GM03348 (cell line): ENCODE results near the gene GSX2.

ENCODE experiments used
- DNase-seq: peaks from one replicate; pipeline ENCODE4 v3.0.0; 2012; ENCODE audit warnings: low spot score

GSX2 gene

DNA sequence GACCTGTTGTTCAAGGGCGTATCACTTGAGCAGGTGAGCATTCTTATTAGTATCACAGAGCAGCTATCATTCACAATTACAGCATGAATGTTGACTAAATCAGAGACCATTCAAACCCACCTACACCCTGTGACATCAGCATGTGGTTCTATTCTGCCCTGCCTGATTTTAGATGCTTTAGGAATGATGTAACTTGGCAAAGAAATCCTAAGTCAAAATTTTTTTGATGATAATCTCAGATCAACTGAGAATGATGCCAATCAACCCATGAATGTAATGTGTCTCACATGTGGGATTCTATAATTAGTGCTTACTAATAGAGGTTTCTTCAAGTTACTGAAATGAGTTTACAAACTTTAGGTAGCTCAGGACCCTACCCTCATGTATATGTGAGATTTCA is 22.2 kb upstream of the GSX2 start:
- DNase-seq = no peak

DNA sequence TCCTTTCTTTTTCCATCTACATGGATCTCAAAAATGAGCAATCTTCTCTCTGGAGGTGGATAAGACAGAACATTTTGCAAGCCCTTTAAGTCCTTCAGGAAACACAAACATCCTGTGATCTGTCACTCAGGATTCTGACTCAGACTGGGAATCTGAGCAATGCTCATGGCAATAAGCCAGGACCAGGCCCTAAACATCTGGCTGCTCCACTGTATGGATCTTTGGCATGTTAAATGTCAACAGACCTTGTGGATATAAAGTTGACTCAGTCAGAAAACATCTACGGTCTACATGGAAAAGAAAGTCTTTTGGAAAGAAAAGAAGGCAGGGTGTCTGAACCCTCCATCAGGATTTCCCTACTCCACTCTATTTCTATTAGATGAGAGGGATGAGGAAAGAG is 17.8 kb upstream of the GSX2 start:
- peak; percentile 84 for DNase-seq

DNA sequence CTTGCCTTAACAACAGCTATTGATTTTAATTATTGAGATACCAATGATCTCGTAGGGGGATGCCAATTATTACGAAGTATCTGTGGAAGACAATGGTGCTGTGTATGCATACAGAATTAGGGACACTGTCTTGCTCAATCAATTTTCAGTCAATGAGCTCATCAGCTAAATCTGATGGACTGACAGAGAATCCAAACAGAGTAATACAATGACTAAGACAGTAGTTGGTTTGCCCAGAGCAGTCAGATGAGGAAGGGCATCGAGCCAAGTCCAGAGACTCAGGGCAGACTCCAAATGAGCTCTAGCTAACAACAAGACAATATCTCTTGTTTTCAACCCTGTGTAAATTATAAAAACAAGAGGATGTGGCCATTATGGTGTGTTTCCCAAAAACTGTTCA is 14.7 kb upstream of the GSX2 start:
- DNase-seq = peak; percentile 79

DNA sequence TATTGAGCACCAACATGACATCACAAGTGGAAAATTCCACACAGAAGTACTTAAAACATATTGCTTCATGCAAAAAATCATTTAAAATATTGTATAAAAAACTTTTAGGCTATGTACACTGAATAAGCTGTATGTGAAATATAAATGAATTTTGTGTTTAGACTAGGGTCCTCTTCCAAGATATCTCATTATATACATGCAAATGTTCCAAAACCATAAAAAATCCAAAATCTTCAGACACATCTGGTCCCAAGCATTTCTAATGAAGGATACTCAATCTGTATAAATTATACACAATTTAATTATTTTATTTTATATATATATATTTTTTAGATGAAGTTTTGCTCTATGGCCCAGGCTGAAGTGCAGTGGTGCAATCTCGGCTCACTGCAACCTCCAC is 10.1 kb upstream of the GSX2 start:
- no peak for DNase-seq

DNA sequence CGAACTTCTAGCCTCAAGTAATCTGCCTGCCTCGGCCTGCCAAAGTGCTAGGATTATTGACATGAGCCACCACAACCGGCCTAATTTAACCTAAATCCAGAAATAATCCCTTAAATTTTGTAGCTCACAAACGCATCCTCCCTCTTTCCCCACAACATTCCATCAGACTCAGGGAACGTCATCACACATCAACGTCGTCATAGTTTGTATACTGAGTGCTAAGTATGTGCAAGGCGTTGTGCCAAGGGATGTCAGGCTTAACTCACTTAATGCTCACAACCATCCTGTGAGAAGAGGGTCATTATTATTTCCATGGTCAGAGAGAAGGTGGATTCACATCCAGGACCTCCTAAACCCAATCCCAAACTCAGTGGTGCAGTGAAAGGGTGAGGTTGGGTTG is 9.6 kb upstream of the GSX2 start:
- DNase-seq = no peak

DNA sequence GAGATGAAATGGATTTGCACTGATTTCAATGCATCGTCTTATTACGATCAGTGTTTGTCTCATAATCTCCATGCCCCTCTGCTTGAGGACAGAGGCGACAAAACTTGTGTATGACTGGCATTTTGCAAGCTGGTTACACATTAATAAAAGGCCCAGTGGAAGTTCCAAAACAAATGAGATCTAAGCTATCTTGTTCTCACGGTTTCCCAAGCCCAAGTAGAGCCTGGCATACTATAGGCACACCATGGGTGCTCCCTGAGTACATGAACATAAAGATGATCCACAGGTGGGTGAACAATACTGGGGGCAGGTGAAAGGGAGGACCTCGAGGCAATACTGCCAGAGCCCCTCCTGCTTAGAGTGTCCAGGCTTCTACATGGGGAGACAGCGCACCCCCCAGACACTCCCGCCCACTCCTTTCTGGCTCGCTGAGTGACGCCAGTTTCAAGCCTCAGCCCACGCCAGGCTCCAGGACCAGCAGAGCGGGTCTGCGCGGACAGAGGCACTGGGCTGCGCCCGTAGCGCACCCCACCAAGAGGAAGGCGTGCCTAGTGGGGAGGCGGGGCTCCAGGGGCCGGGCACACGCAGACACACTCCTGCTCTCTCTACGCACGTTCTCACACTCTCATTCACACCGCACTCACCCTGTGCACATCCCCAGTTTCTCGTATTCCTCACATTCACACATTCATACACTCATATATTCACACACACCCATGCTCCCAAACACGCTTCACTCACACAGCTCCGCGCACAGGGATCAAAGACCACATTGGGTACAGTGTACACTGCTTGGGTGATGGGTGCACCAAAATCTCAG is 8.9 kb upstream of the GSX2 start:
- peak; percentile 75 for DNase-seq

DNA sequence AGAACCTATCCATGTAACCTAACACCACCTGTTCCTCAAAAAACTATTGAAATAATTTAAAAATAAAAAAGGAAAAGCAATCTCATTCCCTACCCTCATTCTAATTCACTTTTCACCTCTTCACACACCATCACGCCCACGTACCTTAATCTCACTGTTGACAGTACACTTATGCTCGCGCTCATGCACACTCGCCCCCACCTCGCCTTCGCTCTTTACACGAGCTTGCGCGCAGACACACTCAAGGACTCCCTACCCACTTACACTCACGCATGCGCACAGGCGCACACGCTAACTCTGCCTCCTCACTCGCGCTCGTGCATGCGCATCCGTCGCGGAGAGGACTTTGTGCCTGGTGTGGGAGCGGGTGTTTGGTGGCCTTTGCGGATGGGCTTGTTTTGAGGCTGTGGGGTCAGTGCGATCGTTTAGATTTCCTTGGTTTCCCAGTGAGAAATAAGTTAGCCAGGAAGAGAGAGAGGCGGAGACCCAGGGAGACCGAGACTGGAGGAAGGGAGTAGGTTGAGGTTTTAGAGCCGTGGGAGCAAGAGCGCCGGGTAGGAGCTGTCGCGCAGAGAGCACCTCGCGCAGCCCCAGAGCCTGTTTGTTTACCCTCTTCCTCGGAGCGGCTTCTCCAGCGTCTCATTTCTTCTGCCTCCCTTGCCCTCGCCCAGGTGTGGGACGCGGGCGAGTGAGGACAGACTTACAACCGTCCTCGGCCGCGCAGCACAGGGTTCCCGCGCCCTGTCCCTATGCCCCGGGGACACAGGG is 8.1 kb upstream of the GSX2 start:
- peak; percentile 95 for DNase-seq

DNA sequence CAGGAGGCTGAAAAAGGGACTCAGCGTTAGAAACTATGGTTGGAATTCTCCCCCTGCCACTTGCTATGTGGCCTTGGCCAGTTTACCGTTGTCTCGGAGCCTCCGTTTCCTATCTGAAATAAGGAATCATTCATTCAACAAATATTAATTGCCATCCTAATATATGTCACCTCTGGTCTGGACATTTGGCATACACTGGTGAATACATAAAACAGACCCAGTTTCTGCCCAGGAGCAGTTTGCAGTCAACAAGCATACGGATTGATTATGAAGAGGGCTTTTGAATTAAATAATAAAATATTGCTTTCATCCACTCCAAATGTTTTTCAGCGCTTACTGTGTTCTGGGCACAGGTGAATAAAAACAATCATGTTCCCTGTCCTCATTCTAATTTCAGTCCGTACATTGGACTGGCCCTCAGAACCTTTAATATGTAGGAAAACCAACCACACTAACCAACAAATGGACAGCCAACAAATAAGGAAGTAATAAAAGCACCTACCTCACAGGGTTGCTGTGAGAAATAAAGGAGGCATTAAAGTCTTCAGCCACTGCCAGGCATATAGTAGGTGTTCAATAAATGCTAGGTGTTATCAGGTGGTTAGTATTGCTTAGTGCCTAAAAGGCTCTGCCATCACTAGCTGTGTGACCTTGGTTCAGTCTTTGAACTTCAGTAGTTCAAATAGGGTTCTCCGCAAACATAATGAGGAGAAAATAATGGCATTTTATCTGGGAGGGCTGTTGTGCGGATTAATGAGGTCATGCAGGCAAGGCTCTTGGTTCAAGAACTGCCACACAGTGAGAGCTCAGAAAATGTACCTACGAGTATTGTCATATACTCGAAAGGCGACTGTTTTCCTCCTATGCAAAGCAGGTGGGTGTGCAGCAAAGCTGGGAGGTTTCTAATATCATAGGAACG is 7.3 kb upstream of the GSX2 start:
- DNase-seq = no peak

DNA sequence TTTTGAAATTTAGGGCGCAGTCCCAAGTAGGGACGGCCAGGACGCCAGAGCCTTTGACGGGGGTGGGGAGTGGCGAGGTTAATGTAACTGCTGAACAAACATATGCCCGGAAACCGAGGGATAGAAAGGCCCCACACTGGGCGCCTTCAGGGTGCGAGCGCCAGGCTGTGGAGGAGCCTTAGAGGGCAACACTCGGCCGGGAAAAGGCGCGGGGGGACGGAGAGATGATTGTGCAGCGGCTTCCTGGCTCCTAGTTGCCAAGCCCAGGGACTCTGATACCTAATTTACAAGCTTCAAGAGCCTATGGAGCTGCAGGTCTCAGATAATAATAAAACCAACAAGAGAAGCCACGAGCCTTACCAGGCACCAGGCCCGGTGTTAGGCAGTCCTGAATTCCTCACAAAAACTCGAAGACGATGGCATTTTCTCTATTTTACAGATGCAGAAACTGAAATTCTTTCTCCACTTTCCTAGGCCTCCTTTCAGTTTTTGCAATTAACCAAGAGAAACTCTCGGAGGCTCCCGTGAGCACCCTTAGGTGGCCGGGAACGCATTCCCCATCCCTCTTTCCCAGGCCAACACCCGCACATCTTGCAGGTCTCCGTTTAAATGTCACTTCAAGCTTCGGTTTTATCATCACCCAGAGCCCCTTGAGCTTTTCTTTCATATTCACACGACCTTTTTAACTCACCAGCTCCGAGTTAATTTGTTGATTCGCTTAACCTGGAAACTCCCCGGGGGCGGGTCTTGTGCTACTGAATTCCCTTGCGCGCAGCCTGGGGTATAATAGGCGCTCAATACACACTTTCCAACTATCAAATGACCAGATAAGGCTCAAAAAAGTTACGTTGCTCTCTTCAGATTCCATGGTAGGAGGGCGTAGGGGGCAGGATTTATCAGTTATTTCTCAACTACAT is 6.4 kb upstream of the GSX2 start:
- no peak for DNase-seq

DNA sequence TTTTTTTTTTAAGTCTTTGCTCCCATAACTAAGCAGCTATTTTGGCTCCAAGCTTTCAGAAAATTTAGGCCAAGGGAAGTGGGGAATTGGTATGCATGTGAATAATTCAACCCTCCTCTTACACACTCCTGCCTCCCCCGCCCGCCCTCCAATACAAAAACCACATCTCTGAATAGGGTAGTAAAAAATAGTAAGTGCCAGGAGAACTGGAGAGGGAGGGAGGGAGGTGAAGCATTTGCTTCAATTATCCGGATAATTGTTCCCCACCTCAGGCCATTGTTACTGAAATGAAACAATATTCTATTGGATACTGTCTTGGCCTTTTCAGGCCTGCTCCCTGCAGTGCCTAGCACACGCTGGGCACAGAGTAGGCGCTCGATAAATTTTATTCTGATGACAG is 5.5 kb upstream of the GSX2 start:
- DNase-seq = no peak

DNA sequence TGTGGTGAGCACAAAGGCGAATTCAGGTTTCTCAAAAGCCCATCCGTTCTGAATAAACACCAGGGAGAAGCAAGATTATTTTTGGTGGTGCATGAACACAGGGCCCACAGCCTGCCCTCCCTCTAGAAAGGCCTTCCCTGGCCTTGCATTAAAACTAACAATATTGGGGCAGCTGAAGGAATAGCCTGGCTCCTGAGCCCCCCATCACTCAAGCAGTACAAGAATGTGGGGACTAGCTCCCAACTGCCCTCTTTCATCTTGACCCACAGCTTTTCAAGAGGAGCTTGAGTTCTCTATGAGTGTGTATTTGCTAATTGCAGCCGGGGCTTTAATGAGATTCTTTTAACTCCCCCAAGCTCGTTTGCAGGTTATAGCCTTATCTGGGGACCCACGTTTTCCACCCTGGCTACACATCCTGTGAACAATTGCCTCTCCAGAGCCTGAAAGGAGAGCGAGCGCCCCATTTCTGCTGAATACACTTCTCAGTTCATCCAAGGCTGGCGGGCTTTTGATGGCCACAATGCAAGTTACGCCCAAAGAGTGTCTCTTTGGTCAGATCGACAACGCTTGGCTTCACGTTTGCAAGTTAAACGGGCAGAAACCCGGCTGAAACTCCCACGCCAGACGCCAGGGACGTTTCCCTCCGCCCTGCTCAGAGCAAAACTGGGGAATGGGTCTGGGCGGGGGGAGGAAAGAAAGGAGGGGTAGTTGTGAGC is 4.7 kb upstream of the GSX2 start:
- DNase-seq = no peak

DNA sequence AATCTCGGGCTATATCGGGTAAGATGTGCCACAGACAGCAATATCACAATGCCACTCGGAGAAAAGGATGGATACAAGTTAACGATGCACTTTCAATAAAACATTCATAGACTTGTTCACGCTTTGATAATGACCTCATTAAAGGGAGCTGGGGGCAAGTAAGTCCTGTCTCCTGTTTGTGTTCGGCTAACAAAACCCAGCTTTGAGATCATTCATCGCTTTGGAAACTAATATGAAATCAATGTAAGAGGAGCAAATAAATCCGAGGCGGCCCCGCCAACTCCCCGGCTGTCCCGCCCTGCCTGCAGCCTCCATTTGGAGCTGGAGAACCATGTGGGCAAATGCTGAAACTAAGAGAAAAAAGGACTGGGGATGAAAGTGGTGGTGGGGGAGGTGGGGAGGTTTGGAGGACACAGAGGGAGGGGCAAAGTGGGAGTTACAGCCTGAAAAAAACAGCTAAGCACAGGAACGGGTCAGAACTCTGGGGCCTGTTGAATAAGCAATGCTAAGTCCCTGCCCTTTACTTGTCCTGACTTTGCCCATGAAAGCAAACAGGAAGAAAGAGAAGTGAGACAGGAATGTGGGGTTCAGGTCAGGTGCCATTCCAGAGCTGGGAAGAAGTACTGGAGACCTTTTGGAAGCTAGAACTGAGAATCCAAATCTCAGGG is 3.5 kb upstream of the GSX2 start:
- no peak for DNase-seq

DNA sequence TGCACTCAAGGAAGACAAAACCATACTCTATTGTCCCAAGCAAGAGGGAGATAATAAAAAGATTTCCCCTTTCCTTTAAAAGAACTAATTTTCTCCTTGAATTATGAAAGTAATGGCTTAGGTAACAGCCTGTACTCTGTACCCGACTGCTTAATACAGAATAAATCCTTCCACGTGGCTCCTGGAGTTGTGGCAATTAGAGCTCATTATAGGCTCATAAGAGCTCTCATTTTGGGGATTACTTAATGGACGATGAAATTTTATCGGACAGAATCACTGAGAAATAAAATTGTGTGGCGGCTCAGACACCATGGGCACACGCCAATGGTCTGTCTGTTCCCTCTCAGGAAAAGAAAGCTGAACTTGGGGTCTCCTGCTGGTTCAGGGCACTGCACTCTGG is 2.8 kb upstream of the GSX2 start:
- DNase-seq = no peak

DNA sequence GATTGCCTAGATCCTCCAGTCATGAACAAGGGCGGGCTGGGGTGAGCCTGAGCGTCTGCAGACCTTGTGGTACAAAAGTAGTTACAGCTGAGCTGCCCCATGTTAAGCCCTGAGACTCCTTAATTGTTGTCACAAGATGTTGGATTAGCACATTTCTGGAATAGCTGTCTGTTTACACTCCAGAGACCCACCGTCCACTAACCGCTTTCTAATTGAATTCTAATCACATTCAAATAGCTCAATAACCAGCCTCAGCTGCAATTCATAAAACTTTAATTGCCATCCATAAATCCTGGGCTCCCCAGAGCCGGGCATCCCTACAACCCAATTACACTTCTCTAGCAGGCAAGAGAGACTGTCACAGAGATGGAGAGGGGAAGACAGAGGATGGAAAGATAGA is 1.6 kb upstream of the GSX2 start:
- no peak for DNase-seq

DNA sequence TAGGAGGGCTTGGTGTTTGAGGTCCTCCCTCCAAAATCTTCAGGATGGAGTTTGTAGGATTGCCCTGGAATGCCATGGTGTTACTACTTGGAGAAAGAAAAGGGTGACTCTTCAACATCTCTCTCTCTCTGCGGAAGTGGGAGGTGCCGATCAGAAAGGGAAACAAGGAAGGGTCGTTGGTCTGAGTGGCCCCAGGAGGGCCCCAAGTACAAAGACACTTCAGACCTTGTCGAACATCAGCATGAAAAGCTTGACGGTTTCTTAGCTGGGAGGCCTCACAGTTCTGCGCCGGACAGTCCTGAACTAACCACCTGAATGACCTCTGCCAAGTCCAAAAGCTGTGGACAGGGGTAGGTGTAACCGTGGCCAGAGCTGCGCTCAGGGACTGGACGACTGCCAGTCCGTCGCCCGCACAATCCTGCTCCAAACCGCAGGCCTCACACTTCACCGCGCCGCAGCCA is 646 bp upstream of the GSX2 start:
- DNase-seq = no peak

DNA sequence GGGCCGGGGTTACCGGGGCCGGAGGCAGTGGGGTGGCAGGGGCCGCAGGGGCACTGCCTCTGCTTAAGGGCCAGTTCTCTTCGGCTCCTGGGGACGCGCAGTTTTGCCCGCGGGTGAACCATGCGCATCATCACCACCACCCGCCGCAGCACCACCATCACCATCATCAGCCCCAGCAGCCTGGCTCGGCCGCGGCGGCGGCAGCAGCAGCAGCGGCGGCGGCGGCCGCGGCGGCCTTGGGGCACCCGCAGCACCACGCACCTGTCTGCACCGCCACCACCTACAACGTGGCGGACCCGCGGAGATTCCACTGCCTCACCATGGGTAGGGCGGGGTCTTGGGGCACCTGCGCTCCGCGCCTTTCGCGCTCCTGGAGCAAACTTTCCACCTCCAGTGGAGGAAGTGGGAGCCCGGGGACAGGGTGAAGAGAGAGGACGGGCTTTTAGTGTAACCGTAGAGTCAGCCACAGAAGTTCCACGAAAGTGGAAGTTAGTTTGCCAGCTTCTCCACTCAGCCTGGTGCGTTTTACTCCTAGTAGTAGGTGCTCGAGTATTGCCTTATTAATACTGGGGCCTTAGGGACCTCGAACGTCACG is 729 bp downstream of the GSX2 start:
- DNase-seq = peak; percentile 40

DNA sequence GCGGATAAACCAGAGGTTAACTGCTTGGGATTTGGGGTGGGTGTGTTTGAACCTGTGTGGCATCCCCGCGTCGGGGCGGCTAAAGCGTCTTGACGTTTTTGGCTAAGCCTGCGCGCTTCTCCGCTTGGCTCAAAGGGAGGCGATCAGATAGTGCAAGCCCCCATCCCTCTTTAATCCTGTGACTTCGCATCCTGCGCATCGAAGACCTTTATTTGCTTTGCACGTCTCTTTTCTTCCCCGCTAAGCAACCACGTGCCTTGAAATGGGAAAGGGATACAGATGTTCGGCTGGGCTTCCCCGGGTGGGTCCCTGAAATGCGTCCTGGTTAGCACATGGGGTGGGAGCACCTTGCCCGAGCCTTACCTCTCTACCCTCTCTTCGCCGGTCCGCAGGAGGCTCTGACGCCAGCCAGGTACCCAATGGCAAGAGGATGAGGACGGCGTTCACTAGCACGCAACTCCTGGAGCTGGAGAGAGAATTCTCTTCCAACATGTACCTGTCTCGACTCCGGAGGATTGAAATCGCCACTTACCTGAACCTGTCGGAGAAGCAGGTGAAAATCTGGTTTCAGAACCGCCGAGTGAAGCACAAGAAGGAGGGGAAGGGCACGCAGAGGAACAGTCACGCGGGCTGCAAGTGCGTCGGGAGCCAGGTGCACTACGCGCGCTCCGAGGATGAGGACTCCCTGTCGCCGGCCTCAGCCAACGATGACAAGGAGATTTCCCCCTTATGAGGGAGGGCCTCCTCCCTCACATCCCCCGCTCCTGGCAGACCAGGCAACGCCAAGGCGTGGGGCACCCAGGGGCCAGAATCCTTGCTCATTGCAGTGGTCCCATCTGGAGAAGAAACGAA is 1.5 kb downstream of the GSX2 start:
- DNase-seq = no peak

DNA sequence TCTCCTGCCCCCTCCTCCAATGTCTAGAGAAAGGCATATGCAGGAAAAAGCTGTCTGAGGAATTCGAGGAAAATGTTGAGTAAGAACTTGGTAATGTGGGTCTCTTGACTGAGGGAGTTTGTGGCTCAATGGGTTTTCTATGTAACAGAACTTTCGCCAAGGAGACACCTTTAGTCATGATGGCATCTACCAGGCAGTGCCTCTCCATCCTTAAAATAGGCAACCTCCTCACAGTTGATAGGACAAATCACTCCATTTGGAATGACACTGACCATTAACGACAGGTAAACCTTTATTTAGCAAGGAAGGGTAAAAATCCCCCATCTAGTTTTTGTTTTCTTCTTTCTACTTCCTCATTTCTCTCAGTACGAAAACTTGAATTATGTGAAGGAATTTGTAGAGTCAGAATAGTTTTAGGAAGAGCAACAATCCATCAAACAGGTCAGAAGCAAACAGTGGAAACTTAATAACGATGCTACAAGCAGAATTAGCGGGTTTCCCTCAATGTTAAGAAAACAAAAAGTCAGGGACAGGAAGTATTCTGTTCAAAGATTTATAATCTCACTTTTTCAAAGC is 2.7 kb downstream of the GSX2 start:
- no peak for DNase-seq
